Endothelial cell of umbilical vein (primary cell): Measurements from ENCODE around the gene CALU. TPM values are rescaled to one million over a fixed set of nuclear protein-coding genes. Genes with fewer than 3 reads are reported as not detected.

ENCODE experiments used
- BruUV-seq: library from RNA; stranded (reverse); fragments of 400-500 nt; replicated peaks from 2 replicates; lab custom pipeline; 2021; lab: Mats Ljungman, UMichigan
- CTCF ChIA-PET: fragments of 300-600, 350-600 bp; sonication (Branson Sonifier 250); formaldehyde crosslinking; loops from one replicate; lab custom pipeline; 2021; ENCODE audit warnings: antibody characterized with exemption, inconsistent platforms; lab: Charles Lee
- POLR2A ChIA-PET: fragments of 300-600, 350-600 bp; sonication (Branson Sonifier 250); formaldehyde crosslinking; loops from one replicate; lab custom pipeline; 2021; ENCODE audit warnings: antibody characterized with exemption, inconsistent platforms; lab: Charles Lee
- DNase-seq: peaks from one replicate; pipeline ENCODE4 v3.0.0-alpha.2; 2011; ENCODE audit warnings: low read depth, low spot score
- FAIRE-seq: peaks from 2 replicates; lab custom pipeline; 2011; peaks lifted over from hg19 to GRCh38; lab: Jason Lieb, UNC
- H2AFZ ChIP-seq: 2 replicates; pipeline ENCODE4 v1.6.0; 2012; ENCODE audit warnings: low read depth, low read length, control low read depth, inconsistent platforms
- H3K27ac ChIP-seq: 2 replicates; pipeline ENCODE4 v1.5.1; 2011; ENCODE audit warnings: low read depth, mild to moderate bottlenecking, control low read depth, low read length, moderate library complexity; ENCODE audit not compliant: insufficient read depth
- H3K27me3 ChIP-seq, 2 experiments: 2 replicates each; pipeline versions ENCODE4 v1.6.0 to v1.6.1; 2011; ENCODE audit warnings: low read length in 2 of 2, mixed read lengths in 1 of 2; ENCODE audit not compliant: control insufficient read depth in 2 of 2, insufficient read depth in 2 of 2
- H3K36me3 ChIP-seq, 2 experiments: 2 replicates in 1 of 2; 3 replicates in 1 of 2; pipeline ENCODE4 v1.5.1; 2011; ENCODE audit warnings: low read length in 2 of 2, mild to moderate bottlenecking in 1 of 2, moderate library complexity in 1 of 2; ENCODE audit not compliant: control insufficient read depth in 2 of 2, insufficient read depth in 2 of 2; ENCODE audit errors: extremely low read depth in 1 of 2
- H3K4me1 ChIP-seq: 3 replicates; pipeline ENCODE4 v1.5.1; 2011; ENCODE audit warnings: mild to moderate bottlenecking, low read length; ENCODE audit not compliant: control insufficient read depth, insufficient read depth; ENCODE audit errors: extremely low read depth
- H3K4me2 ChIP-seq: 2 replicates; pipeline ENCODE4 v1.6.1; 2011; ENCODE audit warnings: low read length, control low read depth, mixed read lengths; ENCODE audit not compliant: insufficient read depth
- H3K4me3 ChIP-seq, 3 experiments: fragments of 200-600 bp in 1 of 3; sonication (generic), shearing (Covaris generic) in 1 of 3; replicated peaks in 1 of 3; 2 replicates each; pipeline ENCODE4 v1.5.1; 2011 to 2016; ENCODE audit warnings: control low read depth in 3 of 3, low read length in 3 of 3, mild to moderate bottlenecking in 2 of 3, inconsistent platforms in 1 of 3, low read depth in 1 of 3, moderate library complexity in 1 of 3; ENCODE audit not compliant: insufficient read depth in 1 of 3
- H3K79me2 ChIP-seq: 2 replicates; pipeline ENCODE4 v1.6.0; 2012; ENCODE audit warnings: low read length, inconsistent platforms; ENCODE audit not compliant: control insufficient read depth, insufficient read depth
- H3K9ac ChIP-seq: replicated peaks from 2 replicates; pipeline ENCODE3; 2011; ENCODE audit warnings: low read length, control low read depth; ENCODE audit not compliant: insufficient read depth; ENCODE audit errors: extremely low read depth
- H3K9me1 ChIP-seq: replicated peaks from 3 replicates; pipeline ENCODE4 v1.6.0; 2011; ENCODE audit warnings: mild to moderate bottlenecking, low read length; ENCODE audit not compliant: control insufficient read depth, insufficient read depth; ENCODE audit errors: extremely low read depth
- H3K9me3 ChIP-seq: replicated peaks from 2 replicates; pipeline ENCODE4 v1.5.1; 2012; ENCODE audit warnings: low read length, inconsistent platforms; ENCODE audit not compliant: control insufficient read depth, insufficient read depth
- H4K20me1 ChIP-seq: replicated peaks from 2 replicates; pipeline ENCODE3; 2011; ENCODE audit warnings: mild to moderate bottlenecking, low read length; ENCODE audit not compliant: control insufficient read depth, insufficient read depth; ENCODE audit errors: extremely low read depth
- EZH2 ChIP-seq: IDR thresholded peaks from 2 replicates; pipeline ENCODE4 v1.6.1; 2012; ENCODE audit warnings: borderline replicate concordance, low read depth, mild to moderate bottlenecking, moderate library complexity, low read length, inconsistent platforms; ENCODE audit not compliant: severe bottlenecking
- FOS ChIP-seq: IDR thresholded peaks from 2 replicates; pipeline ENCODE4 v1.6.1; 2011; ENCODE audit warnings: mild to moderate bottlenecking, low read length, moderate library complexity, borderline replicate concordance; ENCODE audit not compliant: insufficient read depth
- JUN ChIP-seq: IDR thresholded peaks from 2 replicates; pipeline ENCODE4 v1.6.1; 2011; ENCODE audit warnings: borderline replicate concordance, low read depth; ENCODE audit not compliant: insufficient read length, insufficient read depth
- POLR2A ChIP-seq: IDR thresholded peaks from 2 replicates; pipeline ENCODE4 v1.6.1; 2012; ENCODE audit warnings: low read depth, mild to moderate bottlenecking, control low read depth, low read length
- POLR2AphosphoS5 ChIP-seq: IDR thresholded peaks from 2 replicates; pipeline ENCODE4 v1.6.1; 2012; ENCODE audit warnings: low read depth, mild to moderate bottlenecking, control low read depth, low read length, moderate library complexity; ENCODE audit not compliant: insufficient read depth
- dilution Hi-C: fragments of 300-500 bp; cut with MboI; formaldehyde crosslinking; loops from one replicate; pipeline ENCODE4 v1.15.0; 2019; ENCODE audit warnings: low sequenced_read_pairs; ENCODE audit not compliant: extremely low pct_ligation_motif_present
- intact Hi-C: fragments of 100-400 bp; cut with micrococcal nuclease; formaldehyde crosslinking; loops from one replicate; pipeline ENCODE4 v1.10.0; 2022
- polyA plus RNA-seq, 4 experiments: library from polyadenylated mRNA; depleted of rRNA in 3 of 4; stranded (reverse) in 3 of 4; unstranded in 1 of 4; fragments of >200 nt; gene quantifications; 2 replicates each; pipeline versions ENCODE4 v1.2.1 to v1.2.3, GENCODE V29; 2011 to 2012; ENCODE audit warnings: missing spikeins in 1 of 4
- total RNA-seq: library from RNA; stranded (reverse); gene quantifications from 2 replicates; pipeline ENCODE4 v1.2.3, GENCODE V29; 2021
- TF ChIP-seq, protein P1 (sequence below), 2 donors: IDR thresholded peaks; 1 replicate in 1 of 2; 2 replicates in 1 of 2; pipeline ENCODE4 v1.5.1; 2011; ENCODE audit warnings: low read length in 2 of 2, mild to moderate bottlenecking in 2 of 2, moderate library complexity in 2 of 2, control low read depth in 1 of 2, inconsistent platforms in 1 of 2, low read depth in 1 of 2; ENCODE audit not compliant: insufficient read depth in 1 of 2; ENCODE audit errors: extremely low read depth in 1 of 2
- TF ChIP-seq, protein P2 (sequence below): IDR thresholded peaks from 2 replicates; pipeline ENCODE4 v1.6.1; 2011; ENCODE audit not compliant: insufficient read depth, insufficient read length

CALU gene
- total and polyA plus RNA-seq, 2 donors (not counting 3 experiments of a cell fraction or from before 2014, with no cell fraction given) = 135 to 257 TPM

DNA sequence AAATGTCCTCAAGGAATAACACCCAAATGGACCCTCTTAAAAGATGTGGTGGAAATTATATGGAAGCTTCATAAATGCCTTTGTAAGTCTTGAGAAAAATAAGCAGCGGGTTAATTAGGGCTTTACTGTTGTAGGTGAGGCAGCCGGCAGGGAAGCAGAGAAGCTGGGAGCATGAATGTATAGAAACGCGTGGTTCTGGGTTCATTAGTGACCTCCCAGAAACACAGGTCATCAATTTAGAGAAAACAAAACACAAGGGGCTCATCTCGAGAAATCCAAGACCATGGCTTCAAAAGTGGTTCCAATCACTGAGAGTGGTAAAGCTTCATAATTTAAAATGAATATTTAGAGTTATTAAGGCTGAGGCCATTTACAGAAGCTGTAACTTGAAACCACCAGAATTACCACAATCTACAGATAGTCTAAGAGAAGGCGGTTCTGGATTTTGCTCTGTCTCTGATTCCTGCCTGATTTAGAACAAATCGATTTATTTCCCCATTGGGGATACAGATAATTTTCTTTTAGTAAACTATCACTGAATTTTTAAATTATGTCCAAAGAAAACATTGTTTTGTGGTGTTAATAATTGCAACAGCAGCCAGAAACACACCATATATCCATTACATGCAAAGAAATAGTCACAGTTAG is 46.4 kb upstream of the CALU start:
- no peak overlapping the region for H3K4me2 ChIP-seq
- H3K9me3 ChIP-seq = no peaks in the 10 kb centered on the region
- no peak overlapping the region for H3K27ac ChIP-seq
- no peak overlapping the region for H2AFZ ChIP-seq
- no TSS peak for BruUV-seq
- H3K4me3 ChIP-seq = no peak overlapping the region
- FAIRE-seq (no peak), DNase-seq (no peak)
- no peaks in the 10 kb centered on the region for H4K20me1 ChIP-seq
- no peaks in the 10 kb centered on the region for H3K9me1 ChIP-seq
- dilution Hi-C loops (no loop called here), intact Hi-C loops (no loop called here)
- POLR2A ChIA-PET = no interaction called here
- no peak for TF ChIP-seq POLR2AphosphoS5
- TF ChIP-seq, protein P1, sequence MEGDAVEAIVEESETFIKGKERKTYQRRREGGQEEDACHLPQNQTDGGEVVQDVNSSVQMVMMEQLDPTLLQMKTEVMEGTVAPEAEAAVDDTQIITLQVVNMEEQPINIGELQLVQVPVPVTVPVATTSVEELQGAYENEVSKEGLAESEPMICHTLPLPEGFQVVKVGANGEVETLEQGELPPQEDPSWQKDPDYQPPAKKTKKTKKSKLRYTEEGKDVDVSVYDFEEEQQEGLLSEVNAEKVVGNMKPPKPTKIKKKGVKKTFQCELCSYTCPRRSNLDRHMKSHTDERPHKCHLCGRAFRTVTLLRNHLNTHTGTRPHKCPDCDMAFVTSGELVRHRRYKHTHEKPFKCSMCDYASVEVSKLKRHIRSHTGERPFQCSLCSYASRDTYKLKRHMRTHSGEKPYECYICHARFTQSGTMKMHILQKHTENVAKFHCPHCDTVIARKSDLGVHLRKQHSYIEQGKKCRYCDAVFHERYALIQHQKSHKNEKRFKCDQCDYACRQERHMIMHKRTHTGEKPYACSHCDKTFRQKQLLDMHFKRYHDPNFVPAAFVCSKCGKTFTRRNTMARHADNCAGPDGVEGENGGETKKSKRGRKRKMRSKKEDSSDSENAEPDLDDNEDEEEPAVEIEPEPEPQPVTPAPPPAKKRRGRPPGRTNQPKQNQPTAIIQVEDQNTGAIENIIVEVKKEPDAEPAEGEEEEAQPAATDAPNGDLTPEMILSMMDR (IDR thresholded peaks at IDR 0.05; ENCODE audit: extremely low read depth in 1 of 2, insufficient read depth in 1 of 2, low read depth in 1 of 2, low read length in 2 of 2) = no peak
- TF ChIP-seq EZH2 = no peak
- no peak for TF ChIP-seq POLR2A
- TF ChIP-seq, protein P2, sequence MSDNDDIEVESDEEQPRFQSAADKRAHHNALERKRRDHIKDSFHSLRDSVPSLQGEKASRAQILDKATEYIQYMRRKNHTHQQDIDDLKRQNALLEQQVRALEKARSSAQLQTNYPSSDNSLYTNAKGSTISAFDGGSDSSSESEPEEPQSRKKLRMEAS = no peak
- no peak for TF ChIP-seq FOS
- no peak for TF ChIP-seq JUN
- no peaks in the 10 kb centered on the region for H3K79me2 ChIP-seq
- CTCF ChIA-PET = interaction anchor here (0.8 to 1.6 kb wide), 3 partner anchors 16 to 40 kb away, joined by 3 read pairs; no protein-coding TSS in a partner anchor
- no peaks in the 10 kb centered on the region for H3K4me1 ChIP-seq
- H3K36me3 ChIP-seq = no peaks in the 10 kb centered on the region
- H3K9ac ChIP-seq = no peak overlapping the region
- H3K27me3 ChIP-seq = peaks cover 18% of the 10 kb centered on the region in 2 experiments
